Measurements from ENCODE around the gene C1orf35. TPM values are rescaled to one million over a fixed set of nuclear protein-coding genes. Genes with fewer than 3 reads are reported as not detected.

C1orf35 gene
- total and polyA plus RNA-seq, 9 of the 15 experiments (the other 6 are each of a cell fraction or from before 2014, with no cell fraction given), result 3.2 to 48.7 (median 12.5) TPM

GRCh38 chr1:228071839-228072657 is 31.1 kb downstream of the C1orf35 start:
- no peak overlapping the region for H3K4me2 ChIP-seq (ENCODE audit: insufficient read depth, low read length)
- in situ Hi-C loops (cut with MboI), result no loop called here
- no peak for DNase-seq (ENCODE audit: extremely low read depth in 1 of 4, low spot score in 3 of 4)
- no peak for TF ChIP-seq ZNF717 (CRISPR knock-in tag; IDR thresholded peaks at IDR 0.05)
- TF ChIP-seq NCOR1 (IDR thresholded peaks at IDR 0.05), result 0 out of 2 replicates have a peak, but pooled peaks have one; percentile 8
- TF ChIP-seq ZNF263 (CRISPR knock-in tag; IDR thresholded peaks at IDR 0.05; ENCODE audit: borderline replicate concordance), result no peak
- no peak for TF ChIP-seq E2F3 (CRISPR knock-in tag; IDR thresholded peaks at IDR 0.05)
- TF ChIP-seq NR2C2 (CRISPR knock-in tag; IDR thresholded peaks at IDR 0.05), result no peak
- peak; percentile 67 for TF ChIP-seq NR2C2 (tag; IDR thresholded peaks at IDR 0.05)
- no peak for TF ChIP-seq ZNF140 (CRISPR knock-in tag; IDR thresholded peaks at IDR 0.05)
- TF ChIP-seq, protein P1, sequence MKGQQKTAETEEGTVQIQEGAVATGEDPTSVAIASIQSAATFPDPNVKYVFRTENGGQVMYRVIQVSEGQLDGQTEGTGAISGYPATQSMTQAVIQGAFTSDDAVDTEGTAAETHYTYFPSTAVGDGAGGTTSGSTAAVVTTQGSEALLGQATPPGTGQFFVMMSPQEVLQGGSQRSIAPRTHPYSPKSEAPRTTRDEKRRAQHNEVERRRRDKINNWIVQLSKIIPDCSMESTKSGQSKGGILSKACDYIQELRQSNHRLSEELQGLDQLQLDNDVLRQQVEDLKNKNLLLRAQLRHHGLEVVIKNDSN (CRISPR knock-in tag; IDR thresholded peaks at IDR 0.05), result peak; percentile 75
- peak; percentile 71; the same call in 1 of the 2 replicates for TF ChIP-seq HBP1 (CRISPR knock-in tag; IDR thresholded peaks at IDR 0.05)
- TF ChIP-seq, protein P2, sequence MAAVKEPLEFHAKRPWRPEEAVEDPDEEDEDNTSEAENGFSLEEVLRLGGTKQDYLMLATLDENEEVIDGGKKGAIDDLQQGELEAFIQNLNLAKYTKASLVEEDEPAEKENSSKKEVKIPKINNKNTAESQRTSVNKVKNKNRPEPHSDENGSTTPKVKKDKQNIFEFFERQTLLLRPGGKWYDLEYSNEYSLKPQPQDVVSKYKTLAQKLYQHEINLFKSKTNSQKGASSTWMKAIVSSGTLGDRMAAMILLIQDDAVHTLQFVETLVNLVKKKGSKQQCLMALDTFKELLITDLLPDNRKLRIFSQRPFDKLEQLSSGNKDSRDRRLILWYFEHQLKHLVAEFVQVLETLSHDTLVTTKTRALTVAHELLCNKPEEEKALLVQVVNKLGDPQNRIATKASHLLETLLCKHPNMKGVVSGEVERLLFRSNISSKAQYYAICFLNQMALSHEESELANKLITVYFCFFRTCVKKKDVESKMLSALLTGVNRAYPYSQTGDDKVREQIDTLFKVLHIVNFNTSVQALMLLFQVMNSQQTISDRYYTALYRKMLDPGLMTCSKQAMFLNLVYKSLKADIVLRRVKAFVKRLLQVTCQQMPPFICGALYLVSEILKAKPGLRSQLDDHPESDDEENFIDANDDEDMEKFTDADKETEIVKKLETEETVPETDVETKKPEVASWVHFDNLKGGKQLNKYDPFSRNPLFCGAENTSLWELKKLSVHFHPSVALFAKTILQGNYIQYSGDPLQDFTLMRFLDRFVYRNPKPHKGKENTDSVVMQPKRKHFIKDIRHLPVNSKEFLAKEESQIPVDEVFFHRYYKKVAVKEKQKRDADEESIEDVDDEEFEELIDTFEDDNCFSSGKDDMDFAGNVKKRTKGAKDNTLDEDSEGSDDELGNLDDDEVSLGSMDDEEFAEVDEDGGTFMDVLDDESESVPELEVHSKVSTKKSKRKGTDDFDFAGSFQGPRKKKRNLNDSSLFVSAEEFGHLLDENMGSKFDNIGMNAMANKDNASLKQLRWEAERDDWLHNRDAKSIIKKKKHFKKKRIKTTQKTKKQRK (IDR thresholded peaks at IDR 0.05; ENCODE audit: borderline replicate concordance, low read depth, low read length), result no peak
- no peak for TF ChIP-seq BRCA1 (IDR thresholded peaks at IDR 0.05)
- no peak for TF ChIP-seq BRCA1 (CRISPR knock-in tag; IDR thresholded peaks at IDR 0.05)
- no peak for TF ChIP-seq SIN3B (IDR thresholded peaks at IDR 0.05; ENCODE audit: low read depth)
- no peak for TF ChIP-seq XRCC3 (IDR thresholded peaks at IDR 0.05)
- no peak for TF ChIP-seq ZNF324 (CRISPR knock-in tag; IDR thresholded peaks at IDR 0.05)
- TF ChIP-seq ZBTB26 (CRISPR knock-in tag; IDR thresholded peaks at IDR 0.05), result peak; percentile 30; the same call in 1 of the 2 replicates

More at GRCh38 chr1:228071839-228072657, 31.1 kb downstream of the C1orf35 start:
- ATAC-seq (peak; percentile 37), FAIRE-seq (no peak)
- Histone ChIP-seq H3K79me2 (ENCODE audit: control insufficient read depth, insufficient read depth, low read length) (no peaks in the 10 kb centered on the region), H3K9ac (ENCODE audit: insufficient read depth in 1 of 2, low read depth in 2 of 2, low read length in 2 of 2) (peak overlapping the region in 1 of 2 experiments; percentile 7; a peak in 1 of 4 replicates), H3K27ac (ENCODE audit: extremely low read depth, low read depth, low read length) (no peak overlapping the region; the same call in 2 of the 3 replicates), H3K36me3 (ENCODE audit: control insufficient read depth, insufficient read depth, low read length) (no peaks in the 10 kb centered on the region), H3K4me3 (no peak overlapping the region), H3K9me3 (replicated peaks; ENCODE audit: control insufficient read depth, insufficient read depth, low read depth, low read length) (no peaks in the 10 kb centered on the region), H3K27me3 (ENCODE audit: control insufficient read depth in 2 of 2, insufficient read depth in 2 of 2, low read length in 2 of 2) (peaks cover 8 to 34% of the 10 kb centered on the region in 2 experiments; a peak in 4 of 5 replicates), H2AFZ (ENCODE audit: low read depth, low read length) (no peak overlapping the region), H4K20me1 (replicated peaks; ENCODE audit: control insufficient read depth, insufficient read depth, low read length) (peaks cover 28% of the 10 kb centered on the region), H3K9me1 (ENCODE audit: control insufficient read depth, insufficient read depth, low read length) (no peaks in the 10 kb centered on the region), H3K4me1 (replicated peaks in 1 of 2; ENCODE audit: control insufficient read depth in 2 of 2, insufficient read depth in 2 of 2, low read length in 2 of 2) (peaks cover 0 to 26% of the 10 kb centered on the region in 2 experiments; a peak in 2 of 5 replicates)
- WGBS (ENCODE audit: insufficient coverage, low coverage, missing lambda C conversion rate), result 4% methylated on average over 7 of the region's 7 CpGs
- intact Hi-C loops (cut with micrococcal nuclease), result no loop called here
- CTCF ChIA-PET (ENCODE audit: low intra/inter-chr PET ratio), result no interaction called here
- BruUV-seq (replicated peaks), result no TSS peak
- POLR2A ChIA-PET, result interaction anchor here (0.7 kb wide), 1 partner anchor 27 kb away, joined by 3 read pairs; no protein-coding TSS in a partner anchor
